ENCODE data around the gene TMEM126A. TPM values are rescaled to one million over a fixed set of nuclear protein-coding genes. Genes with fewer than 3 reads are reported as not detected.

TMEM126A gene
- total RNA-seq, 6 experiments from 2014 or later: 13.4 to 22.9 (median 17.7) TPM

- H3K4me1 ChIP-seq: no peaks in the 10 kb centered on the region
- no peaks in the 10 kb centered on the region for H3K36me3 ChIP-seq
- no peak overlapping the region for H3K27ac ChIP-seq
- no peaks in the 10 kb centered on the region for H3K9me3 ChIP-seq
- TF ChIP-seq CTCF (IDR thresholded peaks at IDR 0.05): no peak
- TF ChIP-seq POLR2A (IDR thresholded peaks at IDR 0.05): no peak
- no peak overlapping the region for H3K4me3 ChIP-seq
- DNase-seq (no peak), ATAC-seq (no peak)
- intact Hi-C loops (cut with DNase I): no loop called here
- 91% methylated on average over 3 of the region's 3 CpGs for WGBS (ENCODE audit: insufficient coverage, low coverage, low lambda C conversion rate, missing lambda C conversion rate)
- H3K27me3 ChIP-seq: no peaks in the 10 kb centered on the region
Measured at GRCh38 chr11:85704967-85705366, 57.2 kb downstream of the TMEM126A start.

GRCh38 chr11:85705800-85706199, 58.0 kb downstream of the TMEM126A start:
- no peak for DNase-seq
- intact Hi-C loops (cut with DNase I): no loop called here
- Histone ChIP-seq H3K4me3 (no peak overlapping the region), H3K9me3 (no peaks in the 10 kb centered on the region), H3K27me3 (no peaks in the 10 kb centered on the region), H3K4me1 (no peaks in the 10 kb centered on the region), H3K27ac (no peak overlapping the region), H3K36me3 (no peaks in the 10 kb centered on the region)
- ATAC-seq: no peak
- TF ChIP-seq CTCF (IDR thresholded peaks at IDR 0.05) (no peak), POLR2A (IDR thresholded peaks at IDR 0.05) (no peak)

Other genes starting within 250 kb of the TMEM126A start
- gene DLG2, start 20.6 kb upstream of the TMEM126A start, total RNA-seq: 1 to 10 TPM; 1.2 to 6.4 (median 2.5) TPM
- 10 to 100 TPM; 14.3 to 28.5 (median 22.3) TPM for gene TMEM126B, start 19.4 kb upstream of the TMEM126A start, total RNA-seq
- gene CREBZF, start 17.2 kb downstream of the TMEM126A start, total RNA-seq: 10 to 100 TPM; 14.1 to 23.0 (median 18.0) TPM
- gene CCDC89, start 38.2 kb downstream of the TMEM126A start, total RNA-seq: under 1 TPM in 1 of 6 experiments, not detected in 5; 0.20 TPM
- gene SYTL2, start 163.2 kb downstream of the TMEM126A start, total RNA-seq: 10 to 100 TPM in 2 of 6 experiments, 1 to 10 TPM in 4; 4.2 to 14.9 (median 8.7) TPM
- gene CCDC83, start 207.4 kb downstream of the TMEM126A start, total RNA-seq: not detected